SU-DHL-6 (cell line): ENCODE results near the gene ACSS2.
A peak's percentile ranks its signal among the peaks of the same experiment; 100 is the strongest.

Experiments used
- H2AFZ ChIP-seq: fragments of 200-600 bp; sonication (generic); 2 replicates; pipeline ENCODE4 v1.6.1; 2014; ENCODE audit warnings: low read depth, mild to moderate bottlenecking, moderate library complexity, mixed read lengths, antibody characterized with exemption, low read length; ENCODE audit not compliant: severe bottlenecking
- H3F3A ChIP-seq: fragments of 200-600 bp; shearing (Covaris generic); 2 replicates; pipeline ENCODE4 v1.6.0; 2016; ENCODE audit warnings: antibody characterized with exemption, mild to moderate bottlenecking; ENCODE audit not compliant: insufficient read depth
- H3K27ac ChIP-seq: fragments of 200-600 bp; sonication (generic); 2 replicates; pipeline ENCODE4 v1.5.1; 2016; ENCODE audit warnings: low read depth, mild to moderate bottlenecking, low read length, moderate library complexity, mixed read lengths
- H3K27me3 ChIP-seq: fragments of 200-600 bp; sonication (generic), shearing (Covaris generic); 2 replicates; pipeline ENCODE4 v1.6.0; 2014; ENCODE audit warnings: mild to moderate bottlenecking, low read length
- H3K36me3 ChIP-seq: fragments of 200-600 bp; sonication (generic); 2 replicates; pipeline ENCODE4 v1.6.1; 2014; ENCODE audit warnings: mild to moderate bottlenecking, low read length, mixed read lengths
- H3K4me2 ChIP-seq: fragments of 300-600, 200-600 bp; shearing (Covaris generic), sonication (generic); 2 replicates; pipeline ENCODE4 v1.6.0; 2014; ENCODE audit warnings: low read length, low read depth, mild to moderate bottlenecking; ENCODE audit not compliant: poor library complexity, severe bottlenecking
- H3K4me3 ChIP-seq: fragments of 200-600 bp; sonication (generic); 2 replicates; pipeline ENCODE4 v1.5.1; 2014; ENCODE audit warnings: antibody characterized with exemption, low read length, mild to moderate bottlenecking, mixed read lengths; ENCODE audit not compliant: insufficient read depth, poor library complexity, severe bottlenecking
- H3K79me2 ChIP-seq: fragments of 200-600 bp; sonication (generic); 2 replicates; pipeline ENCODE4 v1.6.1; 2014; ENCODE audit warnings: mild to moderate bottlenecking, low read length, moderate library complexity; ENCODE audit not compliant: insufficient read depth
- H3K9ac ChIP-seq: fragments of 200-600 bp; sonication (generic); 2 replicates; pipeline ENCODE4 v1.7.0; 2014; ENCODE audit warnings: mild to moderate bottlenecking, low read length
- H3K9me2 ChIP-seq: fragments of 200-600 bp; sonication (generic); replicated peaks from 2 replicates; pipeline ENCODE4 v1.6.1; 2014; ENCODE audit warnings: low read length; ENCODE audit not compliant: insufficient read depth
- H3K9me3 ChIP-seq: fragments of 200-600 bp; sonication (generic); 2 replicates; pipeline ENCODE4 v1.6.1; 2014; ENCODE audit warnings: low read length, mixed read lengths; ENCODE audit not compliant: insufficient read depth
- H4K20me1 ChIP-seq: fragments of 200-600 bp; sonication (generic); 2 replicates; pipeline ENCODE4 v1.6.1; 2014; ENCODE audit warnings: low read depth, mild to moderate bottlenecking, antibody characterized with exemption, low read length, moderate library complexity, mixed read lengths
- CTCF ChIP-seq: fragments of 200-600 bp; sonication (generic); IDR thresholded peaks from one replicate; pipeline ENCODE4 v1.5.1; 2017; ENCODE audit warnings: antibody characterized with exemption, mild to moderate bottlenecking, low read length, moderate library complexity; ENCODE audit not compliant: insufficient read depth, poor library complexity, severe bottlenecking
- EZH2phosphoT487 ChIP-seq: fragments of 200-600 bp; sonication (generic), shearing (Covaris generic); conservative IDR thresholded peaks from 2 replicates; pipeline ENCODE4 v1.6.1; 2018; ENCODE audit warnings: mild to moderate bottlenecking, antibody characterized with exemption, low read length, moderate library complexity, mixed read lengths

ACSS2 gene

GRCh38 chr20:34876406-34877282 lies at the start of gene ACSS2:
ACSS2 (plus strand) TSS chr20:34876612; CDS start chr20:34876646, 34 bp downstream.
- Histone ChIP-seq H3K27me3 (no peaks in the 10 kb centered on the region), H3K9ac (peak within 1 kb of the TSS; percentile 35), H2AFZ (peak within 1 kb of the TSS; percentile 92), H4K20me1 (no peaks in the 10 kb centered on the region), H3K9me3 (no peaks in the 10 kb centered on the region), H3K36me3 (no peaks in the 10 kb centered on the region), H3K27ac (no peak within 1 kb of the TSS), H3K4me2 (peak within 1 kb of the TSS; percentile 64), H3K4me3 (peak within 1 kb of the TSS; percentile 51), H3K79me2 (no peaks in the 10 kb centered on the region), H3K9me2 (no peaks in the 10 kb centered on the region), H3F3A (no peaks in the 10 kb centered on the region)
- TF ChIP-seq EZH2phosphoT487 (peak; percentile 98), CTCF (no peak)

- no peak overlapping the region for H3K9ac ChIP-seq
- H3K4me3 ChIP-seq = no peak overlapping the region
- H3K27me3 ChIP-seq = no peaks in the 10 kb centered on the region
- H2AFZ ChIP-seq = no peak overlapping the region
- no peaks in the 10 kb centered on the region for H3K9me3 ChIP-seq
- no peak overlapping the region for H3K4me2 ChIP-seq
- H3F3A ChIP-seq = no peaks in the 10 kb centered on the region
- no peaks in the 10 kb centered on the region; the same call in 1 of the 2 replicates for H4K20me1 ChIP-seq
- TF ChIP-seq CTCF (no peak), EZH2phosphoT487 (no peak)
- H3K79me2 ChIP-seq = peaks cover 9% of the 10 kb centered on the region
- no peaks in the 10 kb centered on the region for H3K36me3 ChIP-seq
- H3K9me2 ChIP-seq = no peaks in the 10 kb centered on the region
- H3K27ac ChIP-seq = no peak overlapping the region
Measured at GRCh38 chr20:34829191-34829590, 47.2 kb upstream of the ACSS2 start.

- no peak overlapping the region for H3K9ac ChIP-seq
- H3K79me2 ChIP-seq = no peaks in the 10 kb centered on the region
- H4K20me1 ChIP-seq = no peaks in the 10 kb centered on the region
- H3K9me2 ChIP-seq = no peaks in the 10 kb centered on the region
- H3K36me3 ChIP-seq = no peaks in the 10 kb centered on the region
- H3K27me3 ChIP-seq = no peaks in the 10 kb centered on the region
- H3K4me3 ChIP-seq = no peak overlapping the region
- no peak overlapping the region for H3K4me2 ChIP-seq
- H3F3A ChIP-seq = no peaks in the 10 kb centered on the region
- no peak overlapping the region for H2AFZ ChIP-seq
- no peak overlapping the region for H3K27ac ChIP-seq
- H3K9me3 ChIP-seq = no peaks in the 10 kb centered on the region
- TF ChIP-seq CTCF (no peak), EZH2phosphoT487 (no peak)
Measured at GRCh38 chr20:34831936-34832335, 44.5 kb upstream of the ACSS2 start.
